ENCODE measurements around the gene NEK6.

NEK6 gene

DNA sequence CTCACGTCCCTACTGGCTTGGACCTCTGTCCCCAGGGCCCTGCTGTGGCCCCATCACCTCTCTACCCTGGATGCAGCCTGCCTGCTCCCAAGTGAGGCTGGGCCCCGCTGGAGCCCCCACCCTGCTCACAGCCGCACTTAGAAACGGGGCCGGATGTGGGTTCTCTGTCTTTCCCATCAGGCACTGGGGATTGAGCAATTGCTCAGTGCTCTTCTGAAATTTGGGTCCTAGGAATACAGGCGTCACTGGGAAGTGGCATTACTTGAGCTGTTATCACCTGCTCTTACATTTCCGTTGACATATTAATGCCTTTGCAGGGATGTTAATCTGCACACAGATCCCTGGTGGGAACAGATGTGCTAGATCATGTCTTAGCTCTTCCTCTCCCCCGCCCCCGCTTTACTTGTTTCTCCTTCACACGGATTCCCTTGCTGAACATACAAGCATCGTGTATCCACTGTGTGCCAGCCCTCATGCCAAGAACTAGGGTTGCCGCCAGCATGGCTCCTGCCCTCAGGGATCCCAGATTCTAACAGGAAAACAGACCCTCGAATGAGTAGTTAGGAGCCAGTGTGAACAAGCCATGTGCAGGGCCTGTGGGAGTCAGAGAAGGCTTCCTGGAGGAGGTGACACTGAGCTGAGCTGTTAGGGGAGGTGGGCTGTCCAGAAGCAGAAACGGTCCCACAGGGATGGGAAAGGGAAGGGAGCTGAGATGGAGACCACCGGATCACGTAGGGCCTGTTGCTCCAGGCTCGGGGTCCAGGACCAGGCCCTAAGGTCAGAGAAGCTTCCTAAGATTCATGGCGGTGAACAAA is 65.1 kb downstream of the NEK6 start:
- TF ChIP-seq, protein P1, sequence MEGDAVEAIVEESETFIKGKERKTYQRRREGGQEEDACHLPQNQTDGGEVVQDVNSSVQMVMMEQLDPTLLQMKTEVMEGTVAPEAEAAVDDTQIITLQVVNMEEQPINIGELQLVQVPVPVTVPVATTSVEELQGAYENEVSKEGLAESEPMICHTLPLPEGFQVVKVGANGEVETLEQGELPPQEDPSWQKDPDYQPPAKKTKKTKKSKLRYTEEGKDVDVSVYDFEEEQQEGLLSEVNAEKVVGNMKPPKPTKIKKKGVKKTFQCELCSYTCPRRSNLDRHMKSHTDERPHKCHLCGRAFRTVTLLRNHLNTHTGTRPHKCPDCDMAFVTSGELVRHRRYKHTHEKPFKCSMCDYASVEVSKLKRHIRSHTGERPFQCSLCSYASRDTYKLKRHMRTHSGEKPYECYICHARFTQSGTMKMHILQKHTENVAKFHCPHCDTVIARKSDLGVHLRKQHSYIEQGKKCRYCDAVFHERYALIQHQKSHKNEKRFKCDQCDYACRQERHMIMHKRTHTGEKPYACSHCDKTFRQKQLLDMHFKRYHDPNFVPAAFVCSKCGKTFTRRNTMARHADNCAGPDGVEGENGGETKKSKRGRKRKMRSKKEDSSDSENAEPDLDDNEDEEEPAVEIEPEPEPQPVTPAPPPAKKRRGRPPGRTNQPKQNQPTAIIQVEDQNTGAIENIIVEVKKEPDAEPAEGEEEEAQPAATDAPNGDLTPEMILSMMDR (conservative IDR thresholded peaks at IDR 0.05) = no peak
- TF ChIP-seq ZFX (IDR thresholded peaks at IDR 0.05) = no peak
- no peak overlapping the region for H3K27ac ChIP-seq

DNA sequence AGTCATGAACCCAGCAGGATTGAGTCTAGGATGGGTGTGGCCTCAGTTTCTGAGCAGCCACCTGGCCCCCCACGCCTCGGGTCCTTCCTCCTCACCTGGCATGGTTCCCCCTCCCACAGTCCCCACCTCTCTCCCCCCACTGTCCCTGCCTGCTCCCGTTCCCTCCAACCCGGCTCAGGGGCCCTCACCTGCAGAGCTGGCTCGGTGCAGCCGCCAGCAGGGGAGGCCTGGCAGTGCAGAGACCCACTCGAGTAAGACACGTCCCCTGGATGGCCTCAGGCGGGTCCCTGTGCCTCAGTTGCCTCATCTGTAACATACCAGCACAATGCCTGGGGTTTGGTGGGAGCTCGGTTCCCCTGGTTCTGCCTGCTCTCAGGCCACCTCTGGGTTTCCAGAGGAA is 66.2 kb downstream of the NEK6 start:
- H3K27ac ChIP-seq = no peak overlapping the region
- no peak for TF ChIP-seq ZFX (IDR thresholded peaks at IDR 0.05)
- TF ChIP-seq, protein P1 (conservative IDR thresholded peaks at IDR 0.05) = no peak

DNA sequence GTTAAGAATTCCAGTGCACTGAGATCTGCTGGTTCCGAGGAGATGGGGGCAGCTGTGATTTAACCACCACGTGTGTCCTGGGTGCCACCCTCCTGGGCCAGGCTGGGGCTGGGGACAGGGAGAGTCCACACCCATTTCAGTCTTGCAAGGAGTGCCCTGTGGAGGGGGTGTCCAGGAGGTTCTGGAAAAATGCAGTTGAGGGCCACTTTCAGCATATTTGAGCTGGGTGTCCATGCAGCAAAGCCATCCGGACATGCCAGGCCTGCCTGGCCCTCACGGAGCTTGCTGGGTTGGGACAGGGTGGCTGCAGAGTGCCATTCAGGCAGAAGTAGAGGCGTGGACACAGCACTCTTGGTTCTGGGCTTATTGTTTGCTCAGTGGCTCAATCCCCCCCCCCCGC is 68.1 kb downstream of the NEK6 start:
- TF ChIP-seq, protein P1 (conservative IDR thresholded peaks at IDR 0.05) = no peak
- TF ChIP-seq ZFX (IDR thresholded peaks at IDR 0.05) = no peak
- H3K27ac ChIP-seq = no peak overlapping the region

DNA sequence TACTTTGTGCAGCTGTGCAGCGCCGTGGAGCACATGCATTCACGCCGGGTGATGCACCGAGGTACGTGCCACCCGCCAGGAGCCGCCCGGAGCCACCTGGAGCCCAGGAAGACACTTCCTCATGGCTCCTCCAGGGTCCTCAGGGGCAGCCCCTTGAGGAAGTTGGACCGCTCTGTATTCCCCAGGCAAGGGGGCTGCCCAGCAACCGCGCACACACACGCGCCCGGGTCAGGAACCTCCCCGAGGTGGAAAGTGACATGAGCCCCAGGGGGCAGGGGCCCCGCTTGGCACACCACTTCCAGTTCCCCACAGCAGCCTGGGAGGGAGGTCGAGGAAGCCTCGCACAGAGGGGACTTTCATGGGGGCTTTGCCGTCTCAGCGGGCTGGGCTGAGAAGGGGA is 68.6 kb downstream of the NEK6 start:
- H3K27ac ChIP-seq = no peak overlapping the region
- TF ChIP-seq ZFX (IDR thresholded peaks at IDR 0.05) = no peak
- TF ChIP-seq, protein P1 (conservative IDR thresholded peaks at IDR 0.05) = no peak

DNA sequence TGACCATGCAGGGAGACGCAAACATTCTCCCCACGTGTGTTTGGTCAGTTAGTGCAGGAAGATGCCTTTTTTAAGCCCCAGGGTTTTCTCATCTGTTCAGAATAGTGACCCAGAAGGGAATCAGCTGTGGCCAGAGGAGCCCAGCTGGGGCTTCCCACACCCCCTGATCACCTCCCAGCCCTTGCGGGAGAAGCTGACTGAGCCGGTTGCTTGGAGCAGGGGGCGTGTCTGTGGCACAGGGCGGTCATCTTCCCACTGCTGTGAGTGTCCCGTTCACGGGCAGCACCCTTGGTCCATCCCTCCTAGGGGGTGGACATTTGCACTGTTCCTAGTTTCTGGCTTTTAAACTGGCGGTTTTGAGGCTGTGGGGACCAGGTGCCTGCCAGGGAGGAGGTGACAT is 69.7 kb downstream of the NEK6 start:
- H3K27ac ChIP-seq = no peak overlapping the region
- TF ChIP-seq, protein P1 (conservative IDR thresholded peaks at IDR 0.05) = no peak
- no peak for TF ChIP-seq ZFX (IDR thresholded peaks at IDR 0.05)

DNA sequence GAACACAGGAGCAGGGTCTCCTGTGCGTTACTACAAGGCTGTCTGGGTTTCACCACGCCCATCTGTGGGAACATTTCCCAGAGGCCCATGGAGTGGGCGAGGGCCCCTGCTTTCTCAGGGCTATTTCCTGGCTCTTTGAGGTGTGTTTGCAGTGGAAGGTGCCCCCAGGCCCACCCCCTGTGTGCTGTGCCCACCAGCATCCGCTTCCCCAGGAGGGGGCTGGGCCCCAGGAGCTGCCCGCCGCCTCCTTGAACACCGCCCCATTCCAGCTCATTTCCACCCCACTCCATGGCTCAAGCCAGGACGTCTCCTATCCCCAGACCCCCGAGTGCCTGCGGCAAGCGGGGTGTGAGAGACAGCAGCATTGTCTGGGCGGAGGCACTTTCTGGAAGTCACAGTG is 70.5 kb downstream of the NEK6 start:
- no peak overlapping the region for H3K27ac ChIP-seq
- TF ChIP-seq ZFX (IDR thresholded peaks at IDR 0.05) = no peak
- TF ChIP-seq, protein P1 (conservative IDR thresholded peaks at IDR 0.05) = no peak

DNA sequence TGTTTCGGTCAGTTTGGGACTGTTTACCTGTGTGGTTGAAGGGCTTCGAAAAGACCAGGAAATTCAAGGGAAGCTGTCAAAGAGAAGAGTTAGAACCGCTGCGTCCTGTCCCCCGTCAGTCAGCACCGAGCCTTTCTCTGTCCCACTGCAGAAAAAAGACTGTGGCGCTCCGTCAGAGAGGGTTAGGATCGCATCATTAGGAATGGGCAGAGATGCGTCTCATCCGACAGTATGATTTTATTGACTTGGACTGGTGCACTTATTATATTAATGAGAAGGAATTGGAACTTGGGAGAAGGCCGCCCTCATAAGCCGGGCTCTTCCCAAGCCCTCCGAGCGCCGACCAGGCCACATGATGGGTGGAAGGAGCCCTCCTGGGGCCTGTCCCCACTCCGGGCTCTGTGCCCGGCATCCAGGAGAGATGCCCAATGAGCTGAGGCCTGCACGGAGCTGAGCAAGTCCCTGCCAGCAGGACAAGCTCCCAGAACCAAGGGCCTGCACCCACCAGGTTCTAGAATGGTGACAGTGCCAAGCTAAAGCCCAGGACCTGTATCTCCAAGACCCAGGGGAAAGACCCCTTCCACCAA is 71.5 kb downstream of the NEK6 start:
- no peak overlapping the region for H3K27ac ChIP-seq

More for the DNA sequence above, 71.5 kb downstream of the NEK6 start:
- TF ChIP-seq, protein P1 (conservative IDR thresholded peaks at IDR 0.05) = no peak
- no peak for TF ChIP-seq ZFX (IDR thresholded peaks at IDR 0.05)

Measured in C4-2B (cell line).